Common myeloid progenitor, CD34-positive (primary cell): ENCODE results near the gene IFNA1.

Experiments
- CTCF ChIA-PET: fragments of 350-600 bp; sonication (Branson Sonifier 250); formaldehyde crosslinking; loops from one replicate; lab custom pipeline; 2021; ENCODE audit warnings: antibody characterized with exemption; lab: Charles Lee
- POLR2A ChIA-PET: fragments of 350-600 bp; sonication (Branson Sonifier 250); formaldehyde crosslinking; loops from one replicate; lab custom pipeline; 2021; ENCODE audit warnings: antibody characterized with exemption; lab: Charles Lee
- DNase-seq, 3 donors: peaks; one replicate each; pipeline versions ENCODE4 v3.0.0 to v3.0.0-alpha.2; 2013
- H3K27ac ChIP-seq, 2 experiments: 1 replicate in 1 of 2; 2 replicates in 1 of 2; pipeline ENCODE4 v1.7.0; 2013; ENCODE audit warnings: inconsistent platforms in 2 of 2, low read length in 2 of 2, mild to moderate bottlenecking in 2 of 2, low read depth in 1 of 2, moderate library complexity in 1 of 2; ENCODE audit not compliant: severe bottlenecking in 2 of 2, insufficient read depth in 1 of 2, poor library complexity in 1 of 2
- H3K27me3 ChIP-seq, 5 experiments: replicated peaks in 2 of 5; 1 replicate in 3 of 5; 2 replicates in 2 of 5; pipeline versions ENCODE4 v1.6.1 to v1.7.0; 2013; ENCODE audit warnings: low read length in 4 of 5, mild to moderate bottlenecking in 2 of 5, moderate library complexity in 2 of 5, inconsistent platforms in 1 of 5; ENCODE audit not compliant: insufficient read depth in 5 of 5, control insufficient read depth in 4 of 5
- H3K36me3 ChIP-seq, 4 experiments: 1 replicate in 2 of 4; 2 replicates in 2 of 4; pipeline versions ENCODE4 v1.6.1 to v1.7.0; 2013; ENCODE audit warnings: low read length in 3 of 4, control low read depth in 1 of 4, mild to moderate bottlenecking in 1 of 4; ENCODE audit not compliant: control insufficient read depth in 4 of 4, insufficient read depth in 4 of 4
- H3K4me1 ChIP-seq, 4 experiments: 1 replicate in 3 of 4; 2 replicates in 1 of 4; pipeline versions ENCODE4 v1.6.1 to v1.7.1; 2013; ENCODE audit warnings: low read length in 3 of 4, mild to moderate bottlenecking in 3 of 4, control low read depth in 1 of 4, inconsistent platforms in 1 of 4, moderate library complexity in 1 of 4; ENCODE audit not compliant: control insufficient read depth in 4 of 4, insufficient read depth in 4 of 4; ENCODE audit errors: control extremely low read depth in 1 of 4
- H3K4me3 ChIP-seq, 7 experiments: 1 replicate in 4 of 7; 2 replicates in 3 of 7; pipeline versions ENCODE4 v1.5.1 to v1.7.0; 2013; ENCODE audit warnings: mild to moderate bottlenecking in 7 of 7, low read length in 6 of 7, moderate library complexity in 6 of 7, inconsistent platforms in 2 of 7, low read depth in 2 of 7, control low read depth in 1 of 7; ENCODE audit not compliant: insufficient read depth in 4 of 7, control insufficient read depth in 1 of 7; ENCODE audit errors: extremely low read depth in 1 of 7
- H3K9me3 ChIP-seq, 5 experiments: 1 replicate in 4 of 5; 2 replicates in 1 of 5; pipeline versions ENCODE4 v1.6.1 to v1.7.1; 2013; ENCODE audit warnings: low read length in 4 of 5, mild to moderate bottlenecking in 2 of 5, inconsistent platforms in 1 of 5, low read depth in 1 of 5, moderate library complexity in 1 of 5; ENCODE audit not compliant: control insufficient read depth in 4 of 5, insufficient read depth in 2 of 5; ENCODE audit errors: control extremely low read depth in 1 of 5
- WGBS: methylation state at CpG from one replicate; pipeline ENCODE4 v1.1.5; 2013; ENCODE audit not compliant: insufficient coverage; 5-methylcytosine and 5-hydroxymethylcytosine counted together

Gene IFNA1

GRCh38 chr9:21465138-21465537 lies 24.9 kb downstream of the IFNA1 start:
- no peaks in the 10 kb centered on the region for H3K27me3 ChIP-seq
- no peak overlapping the region for H3K4me3 ChIP-seq
- H3K27ac ChIP-seq, result no peak overlapping the region
- DNase-seq, result no peak
- ChIA-PET POLR2A (no interaction called here), CTCF (interaction anchor here (0.7 to 3.7 kb wide), 12 partner anchors 12 to 323 kb away, joined by 3 to 22 read pairs (median 4); no protein-coding TSS in a partner anchor)
- H3K4me1 ChIP-seq, result no peaks in the 10 kb centered on the region
- peaks cover 5 to 9% (median 6%) of the 10 kb centered on the region in 5 experiments for H3K9me3 ChIP-seq
- 98% methylated on average over 5 of the region's 5 CpGs for WGBS
- no peaks in the 10 kb centered on the region for H3K36me3 ChIP-seq

GRCh38 chr9:21465859-21466518 lies 25.8 kb downstream of the IFNA1 start:
- no peaks in the 10 kb centered on the region for H3K4me1 ChIP-seq
- peak; percentile 57 to 76 (median 72) for DNase-seq
- peaks cover 5 to 9% (median 6%) of the 10 kb centered on the region in 5 experiments for H3K9me3 ChIP-seq
- H3K4me3 ChIP-seq, result no peak overlapping the region
- ChIA-PET POLR2A (interaction anchor here (0.6 kb wide), 1 partner anchor 1227 kb away, joined by 3 read pairs; no protein-coding TSS in a partner anchor), CTCF (interaction anchor here (0.6 to 3.7 kb wide), 21 partner anchors 10 to 329 kb away, joined by 3 to 22 read pairs (median 3); no protein-coding TSS in a partner anchor)
- H3K36me3 ChIP-seq, result no peaks in the 10 kb centered on the region
- H3K27me3 ChIP-seq, result no peaks in the 10 kb centered on the region
- H3K27ac ChIP-seq, result no peak overlapping the region

- Histone ChIP-seq H3K27me3 (no peaks in the 10 kb centered on the region), H3K9me3 (no peaks in the 10 kb centered on the region), H3K4me3 (no peak overlapping the region), H3K4me1 (no peaks in the 10 kb centered on the region), H3K27ac (no peak overlapping the region), H3K36me3 (no peaks in the 10 kb centered on the region)
- CTCF ChIA-PET, result interaction anchor here (0.9 to 1.2 kb wide), 3 partner anchors 85 to 239 kb away, joined by 3 read pairs; no protein-coding TSS in a partner anchor
- no peak for DNase-seq
- POLR2A ChIA-PET, result no interaction called here
- 100% methylated on average over 4 of the region's 5 CpGs for WGBS
These were observed 29.9 kb downstream of the IFNA1 start for GRCh38 chr9:21470126-21470525.

- Histone ChIP-seq H3K4me3 (no peak overlapping the region), H3K27me3 (no peaks in the 10 kb centered on the region), H3K27ac (no peak overlapping the region), H3K36me3 (no peaks in the 10 kb centered on the region), H3K9me3 (no peaks in the 10 kb centered on the region), H3K4me1 (no peaks in the 10 kb centered on the region)
- POLR2A ChIA-PET, result no interaction called here
- DNase-seq, result peak in 1 of 3 donors; percentile 7
- 97% methylated on average over 3 of the region's 3 CpGs for WGBS
- CTCF ChIA-PET, result interaction anchor here (2.0 kb wide), 1 partner anchor 11 kb away, joined by 5 read pairs; no protein-coding TSS in a partner anchor
These were observed 33.0 kb downstream of the IFNA1 start for GRCh38 chr9:21473236-21473635.

- H3K9me3 ChIP-seq, result no peaks in the 10 kb centered on the region
- no peaks in the 10 kb centered on the region for H3K36me3 ChIP-seq
- 100% methylated on average over 2 of the region's 2 CpGs for WGBS
- H3K27ac ChIP-seq, result no peak overlapping the region
- no peak overlapping the region for H3K4me3 ChIP-seq
- H3K27me3 ChIP-seq, result no peaks in the 10 kb centered on the region
- ChIA-PET CTCF (interaction anchor here (1.7 to 3.5 kb wide), 2 partner anchors 11 to 17 kb away, joined by 3 to 12 read pairs; no protein-coding TSS in a partner anchor), POLR2A (no interaction called here)
- peaks cover 0 to 8% (median 3%) of the 10 kb centered on the region in 4 experiments for H3K4me1 ChIP-seq
- no peak for DNase-seq
These were observed 37.2 kb downstream of the IFNA1 start for GRCh38 chr9:21477466-21477865.

- Histone ChIP-seq H3K4me1 (peaks cover 0 to 8% (median 3%) of the 10 kb centered on the region in 4 experiments), H3K36me3 (no peaks in the 10 kb centered on the region), H3K9me3 (peaks cover 0 to 2% (median 0%) of the 10 kb centered on the region in 5 experiments), H3K4me3 (no peak overlapping the region), H3K27ac (no peak overlapping the region), H3K27me3 (no peaks in the 10 kb centered on the region)
- no peak for DNase-seq
- CTCF ChIA-PET, result interaction anchor here (0.6 to 1.7 kb wide), 4 partner anchors 13 to 161 kb away, joined by 3 to 5 read pairs (median 3); no protein-coding TSS in a partner anchor
- WGBS, result 93% methylated on average over 6 of the region's 8 CpGs
- POLR2A ChIA-PET, result no interaction called here
These were observed 39.0 kb downstream of the IFNA1 start for GRCh38 chr9:21479152-21479702.
